ENCODE data around the gene GSTM4. TPM values are rescaled to one million over a fixed set of nuclear protein-coding genes. Genes with fewer than 3 reads are reported as not detected.
"Not testable (repeated sequence)": the region's sequence is repeated elsewhere in the genome, so short reads cannot be mapped to it uniquely, and the experiment has no call there.

The GSTM4 gene
- total and polyA plus RNA-seq, 2 of the 4 experiments (the other 2 are of a cell fraction) = 10.4 to 37.8 TPM

GRCh38 chr1:109673861-109674260, 18.0 kb downstream of the GSTM4 start:
- H2AK9ac ChIP-seq (replicated peaks; ENCODE audit: low read depth, low read length, poor library complexity); H4K91ac ChIP-seq (ENCODE audit: insufficient read depth, low read depth, low read length); H3K4me3 ChIP-seq (ENCODE audit: insufficient read depth, low read depth, low read length); H3K14ac ChIP-seq (replicated peaks; ENCODE audit: low read depth, low read length); intact Hi-C loops (cut with micrococcal nuclease); H4K8ac ChIP-seq (ENCODE audit: low read depth in 2 of 2, low read length in 2 of 2); H4K20me1 ChIP-seq (ENCODE audit: insufficient read depth, low read length); H3K56ac ChIP-seq (ENCODE audit: extremely low read depth, insufficient read depth, low read length); BruUV-seq (replicated peaks); DNase-seq; H2AFZ ChIP-seq (replicated peaks; ENCODE audit: low read length, poor library complexity); H2BK15ac ChIP-seq (ENCODE audit: low read depth, low read length); CTCF ChIA-PET; H3K27ac ChIP-seq (ENCODE audit: insufficient read depth, low read length); H3K18ac ChIP-seq (ENCODE audit: low read depth, low read length); H3K9me3 ChIP-seq (ENCODE audit: control insufficient read depth, insufficient read depth, low read length); H3K4me2 ChIP-seq (ENCODE audit: low read depth, low read length); H3K27me3 ChIP-seq (ENCODE audit: control insufficient read depth, insufficient read depth, low read length); H2BK20ac ChIP-seq (ENCODE audit: low read depth, low read length); POLR2A ChIA-PET (ENCODE audit: unreplicated experiment); ATAC-seq (ENCODE audit: low read depth); H2BK5ac ChIP-seq (ENCODE audit: low read depth, low read length, poor library complexity, severe bottlenecking); H3K4me1 ChIP-seq (ENCODE audit: control insufficient read depth, insufficient read depth, low read length); H3K9ac ChIP-seq (ENCODE audit: low read depth, low read length); H3K23ac ChIP-seq (ENCODE audit: low read depth, low read length); H3K79me1 ChIP-seq (ENCODE audit: low read depth in 1 of 2, low read length in 2 of 2); dilution Hi-C loops (cut with HindIII; ENCODE audit: low sequenced_read_pairs, unreplicated experiment); in situ Hi-C loops (cut with MboI; ENCODE audit: low sequenced_read_pairs); H2BK120ac ChIP-seq (ENCODE audit: low read depth, low read length); H3K9me1 ChIP-seq (ENCODE audit: insufficient read depth, low read length); H3K4ac ChIP-seq (ENCODE audit: low read depth, low read length); H2AK5ac ChIP-seq (ENCODE audit: low read depth, low read length); H4K5ac ChIP-seq (ENCODE audit: low read depth, low read length): not testable (repeated sequence)
- 100% methylated on average over 1 of the region's 2 CpGs; no CpG with 5 or more reads in 1 of the 2 experiments for WGBS, 2 experiments (ENCODE audit: extremely low coverage in 2 of 2, insufficient read length in 1 of 2)
- peaks cover 11% of the 10 kb centered on the region for H3K36me3 ChIP-seq (ENCODE audit: control insufficient read depth, insufficient read depth, low read length)

GRCh38 chr1:109676683-109677381, 20.9 kb downstream of the GSTM4 start:
- H4K8ac ChIP-seq (ENCODE audit: low read depth in 2 of 2, low read length in 2 of 2); in situ Hi-C loops (cut with MboI; ENCODE audit: low sequenced_read_pairs); H3K79me1 ChIP-seq (ENCODE audit: low read depth in 1 of 2, low read length in 2 of 2); ATAC-seq (ENCODE audit: low read depth); H3K4ac ChIP-seq (ENCODE audit: low read depth, low read length); H2AK5ac ChIP-seq (ENCODE audit: low read depth, low read length); H3K27ac ChIP-seq (ENCODE audit: insufficient read depth, low read length); CTCF ChIA-PET; H4K5ac ChIP-seq (ENCODE audit: low read depth, low read length); BruUV-seq (replicated peaks); H3K4me2 ChIP-seq (ENCODE audit: low read depth, low read length); H3K4me3 ChIP-seq (ENCODE audit: insufficient read depth, low read depth, low read length); H2BK15ac ChIP-seq (ENCODE audit: low read depth, low read length); H3K14ac ChIP-seq (replicated peaks; ENCODE audit: low read depth, low read length); H3K36me3 ChIP-seq (ENCODE audit: control insufficient read depth, insufficient read depth, low read length); H3K23ac ChIP-seq (ENCODE audit: low read depth, low read length); H2BK20ac ChIP-seq (ENCODE audit: low read depth, low read length); H4K20me1 ChIP-seq (ENCODE audit: insufficient read depth, low read length); H3K9me1 ChIP-seq (ENCODE audit: insufficient read depth, low read length); H4K91ac ChIP-seq (ENCODE audit: insufficient read depth, low read depth, low read length); H3K4me1 ChIP-seq (ENCODE audit: control insufficient read depth, insufficient read depth, low read length); H2BK5ac ChIP-seq (ENCODE audit: low read depth, low read length, poor library complexity, severe bottlenecking); H2BK120ac ChIP-seq (ENCODE audit: low read depth, low read length); H3K9me3 ChIP-seq (ENCODE audit: control insufficient read depth, insufficient read depth, low read length); H3K27me3 ChIP-seq (ENCODE audit: control insufficient read depth, insufficient read depth, low read length); H3K18ac ChIP-seq (ENCODE audit: low read depth, low read length); POLR2A ChIA-PET (ENCODE audit: unreplicated experiment); H3K56ac ChIP-seq (ENCODE audit: extremely low read depth, insufficient read depth, low read length); H3K9ac ChIP-seq (ENCODE audit: low read depth, low read length); H2AK9ac ChIP-seq (replicated peaks; ENCODE audit: low read depth, low read length, poor library complexity); dilution Hi-C loops (cut with HindIII; ENCODE audit: low sequenced_read_pairs, unreplicated experiment); H2AFZ ChIP-seq (replicated peaks; ENCODE audit: low read length, poor library complexity): not testable (repeated sequence)
- peak; percentile 9 for DNase-seq
- intact Hi-C loops (cut with micrococcal nuclease) = loop anchor here (5.0 kb wide), 1 partner anchor 45 kb away; no protein-coding TSS in a partner anchor
- no CpG with 5 or more reads among the region's 3 CpGs for WGBS, 2 experiments (ENCODE audit: extremely low coverage in 2 of 2, insufficient read length in 1 of 2)
